HG03565 (cell line): ENCODE results near the gene SDCCAG8.

Experiments used
- ATAC-seq: cut with Tn5 transposase; IDR thresholded peaks from one replicate; pipeline ENCODE4 v1.9.1; 2021; ENCODE audit warnings: mild to moderate bottlenecking, moderate library complexity; ENCODE audit not compliant: unreplicated experiment

SDCCAG8 gene

DNA sequence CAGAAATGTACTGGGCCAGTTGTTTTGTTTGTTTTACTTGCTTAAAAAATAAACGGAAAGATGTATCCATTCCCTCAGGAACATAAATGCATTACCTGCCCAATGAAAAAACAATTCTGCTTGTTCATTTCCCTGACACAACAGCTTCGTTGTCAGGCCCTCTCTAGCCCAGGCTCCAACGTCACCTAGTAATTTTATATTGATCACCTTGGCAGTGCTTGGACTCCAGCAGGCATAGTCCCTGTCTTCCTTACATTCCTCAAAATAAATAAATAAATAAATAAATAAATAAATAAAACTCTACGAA lies 2.0 kb upstream of the SDCCAG8 start:
- no peak for ATAC-seq

GRCh38 chr1:243254233-243254926 lies 1.5 kb upstream of the SDCCAG8 start:
- ATAC-seq: no peak

DNA sequence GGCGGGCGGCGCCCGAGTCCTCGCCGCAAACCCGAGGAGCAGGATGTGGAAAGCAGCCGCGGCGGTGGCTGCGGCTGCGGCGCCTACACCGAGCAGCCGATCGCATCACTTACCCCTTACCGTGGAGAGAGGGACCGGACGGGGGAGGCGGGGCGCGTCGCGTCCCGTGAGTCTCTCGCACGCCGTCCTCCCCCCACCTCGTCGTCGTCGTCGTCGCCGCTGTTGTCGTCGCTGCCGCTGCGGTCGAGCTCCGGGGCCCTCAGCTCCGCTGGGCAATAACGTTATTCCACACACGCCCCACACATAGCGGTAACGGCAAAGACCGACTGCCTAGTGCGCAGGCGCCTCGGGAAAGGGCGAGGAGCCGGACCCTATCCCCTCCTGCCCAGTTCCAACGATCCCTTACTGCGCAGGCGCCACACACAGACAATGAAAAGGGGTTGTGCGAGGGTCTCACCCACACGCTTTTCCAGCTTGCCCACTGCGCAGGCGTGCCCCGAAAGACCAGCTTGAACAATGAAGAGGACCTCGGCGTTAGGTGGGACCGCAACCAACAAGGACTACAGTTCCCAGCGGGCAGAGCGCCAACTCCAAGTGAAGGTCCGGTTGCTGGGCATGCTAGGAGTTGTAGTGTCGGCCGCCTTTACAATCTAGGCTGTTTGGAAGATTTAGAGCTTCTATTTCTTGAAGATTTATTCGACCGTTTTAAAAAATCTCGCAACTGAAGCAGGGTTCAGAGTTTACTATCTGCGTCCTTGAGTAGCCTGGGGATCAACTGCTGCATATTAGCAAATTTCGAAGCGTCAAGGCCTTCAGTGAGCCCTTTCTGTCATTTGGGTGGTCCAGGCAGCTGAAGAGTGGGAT lies 682 bp upstream of the SDCCAG8 start, which contains the start of gene CEP170:
Gene CEP170 (minus strand): TSS at position 355 of the 864 bp plus-strand sequence. CDS start 30,001 bp downstream, outside the sequence.
- peak; percentile 28 for ATAC-seq

- ATAC-seq: no peak
Observed at GRCh38 chr1:243256590-243256989, 749 bp downstream of the SDCCAG8 start.

DNA sequence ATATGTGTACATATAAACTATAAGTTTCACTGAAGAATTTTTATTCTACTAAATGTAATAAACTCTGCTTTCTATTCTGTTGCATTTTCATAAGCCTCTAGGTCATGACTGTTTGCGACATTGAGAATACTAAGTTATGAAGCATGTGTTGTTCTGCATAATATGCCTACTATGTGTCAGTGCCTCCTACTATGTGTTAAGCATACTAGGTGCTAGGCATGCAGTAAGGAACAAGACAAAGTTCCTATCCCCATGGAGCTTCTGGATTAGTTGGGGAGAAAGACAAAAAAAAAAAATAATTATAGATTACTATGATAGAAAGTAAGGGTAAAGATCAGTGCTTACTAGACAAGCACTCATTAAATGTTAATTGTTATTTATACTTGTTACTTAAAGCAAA lies 1.3 kb downstream of the SDCCAG8 start:
- ATAC-seq: no peak

DNA sequence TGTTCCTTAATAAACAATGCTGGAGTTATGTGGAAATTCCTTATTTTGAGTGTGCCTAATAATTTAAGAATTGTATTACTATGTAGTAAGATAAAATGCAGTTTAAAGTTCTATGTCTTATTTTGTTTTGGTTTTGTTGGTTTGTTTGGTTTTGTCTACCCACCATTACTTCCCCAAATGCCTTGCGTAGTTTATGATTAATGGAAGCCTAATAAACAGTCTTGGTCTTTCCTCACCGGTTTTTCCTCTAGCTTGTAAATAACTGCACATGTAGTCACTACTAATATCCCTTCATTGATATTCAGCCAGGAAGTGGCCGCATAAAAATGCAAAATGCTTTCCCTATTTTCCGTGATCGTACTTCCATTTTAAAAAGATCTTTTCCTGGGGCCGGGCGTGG lies 2.9 kb downstream of the SDCCAG8 start:
- no peak for ATAC-seq

GRCh38 chr1:243260221-243260880 lies 4.5 kb downstream of the SDCCAG8 start:
- ATAC-seq: no peak

DNA sequence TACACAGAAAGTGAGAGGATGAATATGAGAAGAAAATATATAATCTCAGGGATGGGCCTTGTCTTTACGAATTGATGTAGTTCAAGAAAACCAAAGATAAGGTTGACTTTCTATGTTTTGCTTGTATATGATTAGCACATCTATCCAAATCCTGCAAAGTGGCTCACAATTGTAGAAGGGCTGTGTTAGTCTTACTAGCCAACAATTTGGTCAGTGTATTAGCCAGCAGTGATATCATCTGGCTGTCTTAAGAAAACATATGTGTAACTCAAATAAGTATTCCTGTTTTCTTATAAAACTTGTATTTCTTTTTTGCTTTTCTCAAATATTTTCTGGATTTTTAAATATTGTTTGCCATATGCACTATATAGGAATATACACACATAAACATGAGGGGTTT lies 5.5 kb downstream of the SDCCAG8 start:
- ATAC-seq: no peak

- no peak for ATAC-seq
Observed at GRCh38 chr1:243264717-243265116, 8.9 kb downstream of the SDCCAG8 start.

GRCh38 chr1:243266231-243266630 lies 10.4 kb downstream of the SDCCAG8 start:
- ATAC-seq: no peak

GRCh38 chr1:243267471-243267880 lies 11.6 kb downstream of the SDCCAG8 start:
- ATAC-seq: no peak

DNA sequence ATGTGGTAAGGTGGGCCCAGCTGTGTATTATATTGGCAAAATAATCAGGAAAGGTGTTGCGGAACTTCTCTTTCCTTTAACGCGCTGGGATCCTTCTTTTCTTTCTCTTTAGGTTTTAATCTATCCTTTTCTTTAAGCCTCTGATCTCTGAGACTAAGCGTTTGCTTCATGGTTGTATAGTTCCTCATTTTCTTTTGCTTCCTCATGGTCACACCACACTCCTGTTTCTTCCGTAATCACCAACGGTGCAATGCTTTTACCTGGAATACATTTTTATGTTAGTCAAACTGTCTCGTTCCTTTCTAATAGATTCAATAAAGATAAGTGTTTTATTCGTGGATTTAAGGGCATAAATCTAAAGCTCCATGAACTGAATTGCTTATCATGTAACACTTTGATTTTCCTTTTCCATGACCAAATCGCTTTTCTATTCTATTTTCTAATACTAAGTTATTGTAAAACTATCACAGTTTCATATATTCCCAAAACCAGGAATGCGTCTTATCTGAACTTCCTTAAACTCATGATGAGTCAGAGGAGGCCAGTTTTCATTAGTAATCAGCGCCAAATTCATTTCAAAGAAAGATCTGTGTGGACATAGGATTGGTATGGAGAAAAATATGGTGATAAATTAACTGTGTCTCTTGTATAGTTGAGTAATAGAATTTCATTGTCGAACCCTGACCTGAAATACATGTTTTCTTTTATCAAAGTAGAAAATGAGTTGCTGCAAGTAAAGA lies 12.2 kb downstream of the SDCCAG8 start:
- no peak for ATAC-seq

- no peak for ATAC-seq
Observed at GRCh38 chr1:243268751-243269460, 13.1 kb downstream of the SDCCAG8 start.

DNA sequence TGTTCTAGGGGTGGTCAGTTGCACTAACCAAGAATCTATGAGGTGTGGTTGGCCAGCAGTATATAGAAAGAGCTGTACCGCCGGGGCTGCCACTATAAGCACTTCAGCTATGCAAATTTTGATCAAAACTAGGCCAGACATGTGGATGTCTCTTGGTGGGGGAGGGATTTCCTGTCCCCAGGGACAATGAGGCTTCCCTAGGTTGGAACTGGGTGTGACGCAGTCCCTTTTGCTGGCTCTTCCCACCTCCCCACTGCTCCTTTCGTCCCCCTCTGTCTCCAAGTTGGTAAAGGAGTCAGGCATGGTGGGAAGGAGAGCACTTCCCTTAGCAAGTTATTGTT lies 13.6 kb downstream of the SDCCAG8 start:
- ATAC-seq: no peak

GRCh38 chr1:243270097-243270864 lies 14.4 kb downstream of the SDCCAG8 start:
- no peak for ATAC-seq

- ATAC-seq: no peak
Observed at GRCh38 chr1:243271996-243272395, 16.2 kb downstream of the SDCCAG8 start.

- ATAC-seq: no peak
Observed at GRCh38 chr1:243272401-243272800, 16.6 kb downstream of the SDCCAG8 start.

DNA sequence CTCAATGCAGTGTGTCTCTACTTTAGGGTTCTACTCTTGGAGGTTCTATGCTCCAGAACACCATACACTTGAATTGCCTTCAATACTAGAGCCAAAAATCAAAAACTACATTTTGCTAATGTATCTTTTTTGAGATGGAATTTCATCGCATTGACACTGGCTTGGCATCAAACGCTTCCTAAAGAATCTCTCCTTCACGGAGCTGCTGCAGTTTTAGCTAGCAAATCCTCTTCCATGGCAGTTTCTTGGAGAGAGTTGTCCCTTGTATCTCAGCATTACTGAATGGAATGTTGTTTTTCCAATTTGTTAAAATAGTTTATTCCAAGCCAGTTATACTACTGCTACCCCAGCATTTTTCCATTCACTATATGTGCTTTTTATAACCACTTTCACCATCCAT lies 17.7 kb downstream of the SDCCAG8 start:
- ATAC-seq: no peak

DNA sequence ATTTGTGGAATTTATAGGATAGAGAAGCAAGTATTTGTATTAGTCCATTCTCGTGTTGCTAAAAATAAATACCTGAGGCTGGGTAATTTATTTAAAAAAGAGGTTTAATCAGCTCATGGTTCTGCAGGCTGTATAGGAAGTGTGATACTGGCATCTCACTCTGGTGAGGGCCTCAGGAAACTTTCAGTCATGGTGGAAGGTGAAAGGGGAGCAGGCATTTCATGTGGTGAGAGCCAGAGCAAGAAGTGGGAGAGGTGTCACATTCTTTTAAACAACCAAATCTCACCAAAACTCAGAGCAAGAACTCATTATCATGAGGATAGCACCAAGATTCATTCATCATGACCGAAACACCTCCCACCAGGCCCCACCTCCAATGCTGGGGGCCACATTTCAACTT lies 18.1 kb downstream of the SDCCAG8 start:
- ATAC-seq: no peak

- no peak for ATAC-seq
Observed at GRCh38 chr1:243275316-243275715, 19.5 kb downstream of the SDCCAG8 start.
